Natural killer cell (primary cell): Measurements from ENCODE around the gene ARHGEF4. TPM values are rescaled to one million over a fixed set of nuclear protein-coding genes. Genes with fewer than 3 reads are reported as not detected.

ENCODE experiments used
- ATAC-seq, 3 donors: fragments of 150-1000 bp in 2 of 3; fragments of 200-7000 bp in 1 of 3; cut with Tn5 transposase; 1 replicate in 1 of 3; 2 replicates in 2 of 3; pipeline ENCODE4 v1.10.0; 2021; ENCODE audit warnings: mild to moderate bottlenecking in 2 of 3, moderate library complexity in 2 of 3
- DNase-seq, 2 donors: peaks; one replicate each; pipeline versions ENCODE4 v3.0.0 to v3.0.0-alpha.2; 2013 to 2021; ENCODE audit warnings: mixed read lengths in 1 of 2
- H3K27ac ChIP-seq: one replicate; pipeline ENCODE4 v1.5.1; 2013; ENCODE audit warnings: mild to moderate bottlenecking, low read length
- H3K27me3 ChIP-seq: one replicate; pipeline ENCODE4 v1.6.1; 2013; ENCODE audit warnings: low read length; ENCODE audit not compliant: control insufficient read depth, insufficient read depth
- H3K36me3 ChIP-seq: one replicate; pipeline ENCODE4 v1.6.1; 2013; ENCODE audit warnings: low read length; ENCODE audit not compliant: control insufficient read depth, insufficient read depth
- H3K4me1 ChIP-seq: one replicate; pipeline ENCODE4 v1.6.1; 2013; ENCODE audit warnings: low read length; ENCODE audit not compliant: control insufficient read depth, insufficient read depth
- H3K4me3 ChIP-seq: one replicate; pipeline ENCODE4 v1.5.1; 2013; ENCODE audit warnings: low read length
- H3K9me3 ChIP-seq: one replicate; pipeline ENCODE4 v1.6.1; 2013; ENCODE audit warnings: low read length; ENCODE audit not compliant: control insufficient read depth, insufficient read depth
- H3K27ac Mint-ChIP-seq, 2 donors: one replicate each; pipeline ENCODE4 v1.8.0; 2022; ENCODE audit warnings: mild to moderate bottlenecking in 2 of 2, mixed read lengths in 2 of 2, moderate library complexity in 1 of 2
- H3K27me3 Mint-ChIP-seq, 2 donors: one replicate each; pipeline ENCODE4 v1.8.0; 2022; ENCODE audit warnings: low read depth in 2 of 2, mixed read lengths in 2 of 2
- H3K36me3 Mint-ChIP-seq: one replicate; pipeline ENCODE4 v1.8.0; 2022; ENCODE audit warnings: mixed read lengths
- H3K4me1 Mint-ChIP-seq, 2 donors: one replicate each; pipeline ENCODE4 v1.8.0; 2022; ENCODE audit warnings: mixed read lengths in 2 of 2
- H3K4me3 Mint-ChIP-seq: one replicate; pipeline ENCODE4 v1.8.0; 2022; ENCODE audit warnings: mild to moderate bottlenecking, moderate library complexity, mixed read lengths
- H3K9me3 Mint-ChIP-seq, 2 donors: one replicate each; pipeline ENCODE4 v1.8.0; 2022; ENCODE audit warnings: mixed read lengths in 2 of 2
- CTCF ChIP-seq: fragments of 200-600 bp; IDR thresholded peaks from one replicate; pipeline ENCODE4 v1.8.0; 2022; ENCODE audit warnings: antibody characterized with exemption
- WGBS: methylation state at CpG from one replicate; pipeline ENCODE4 v1.1.7; 2013; ENCODE audit warnings: missing lambda C conversion rate; ENCODE audit not compliant: insufficient coverage; 5-methylcytosine and 5-hydroxymethylcytosine counted together
- intact Hi-C: fragments of 100-400 bp; cut with micrococcal nuclease; formaldehyde crosslinking; loops from one replicate; pipeline ENCODE4 v1.14.2; 2022
- total RNA-seq, 4 donors: library from RNA; stranded (reverse); fragments of 120-200 nt in 1 of 4; gene quantifications; one replicate each; pipeline versions ENCODE4 v1.2.3 to v1.2.4, GENCODE V29; 2013 to 2022

ARHGEF4 gene
- total RNA-seq, 3 donors from 2014 or later (not counting 1 experiment from before 2014, with no cell fraction given), result 0.11 TPM; not detected in 2

GRCh38 chr2:130842770-130843169, 6.1 kb downstream of the ARHGEF4 start:
- DNase-seq (no peak), ATAC-seq (no peak)

GRCh38 chr2:130843321-130843985, 6.7 kb downstream of the ARHGEF4 start:
- H3K36me3 ChIP-seq, result no peaks in the 10 kb centered on the region
- H3K27ac ChIP-seq, result no peak overlapping the region
- intact Hi-C loops, result no loop called here
- no peak for DNase-seq
- Mint-ChIP-seq H3K36me3 (no peaks in the 10 kb centered on the region), H3K4me3 (no peak overlapping the region), H3K27me3 (peaks cover 1 to 7% of the 10 kb centered on the region in 2 donors), H3K4me1 (no peaks in the 10 kb centered on the region), H3K27ac (no peak overlapping the region), H3K9me3 (no peaks in the 10 kb centered on the region)
- no peaks in the 10 kb centered on the region for H3K27me3 ChIP-seq
- no peak overlapping the region for H3K4me3 ChIP-seq
- no peaks in the 10 kb centered on the region for H3K4me1 ChIP-seq
- H3K9me3 ChIP-seq, result no peaks in the 10 kb centered on the region
- ATAC-seq, result no peak
- WGBS, result 81% methylated on average over 12 of the region's 12 CpGs
- no peak for TF ChIP-seq CTCF

More at GRCh38 chr2:130842770-130843169, 6.1 kb downstream of the ARHGEF4 start:
- Mint-ChIP-seq H3K4me1 (no peaks in the 10 kb centered on the region), H3K27ac (no peak overlapping the region), H3K9me3 (no peaks in the 10 kb centered on the region), H3K36me3 (no peaks in the 10 kb centered on the region), H3K4me3 (no peak overlapping the region), H3K27me3 (peaks cover 5 to 7% of the 10 kb centered on the region in 2 donors)
- Histone ChIP-seq H3K4me1 (no peaks in the 10 kb centered on the region), H3K36me3 (no peaks in the 10 kb centered on the region), H3K27ac (no peak overlapping the region), H3K4me3 (no peak overlapping the region), H3K27me3 (no peaks in the 10 kb centered on the region), H3K9me3 (no peaks in the 10 kb centered on the region)
- TF ChIP-seq CTCF, result no peak
- 69% methylated on average over 8 of the region's 8 CpGs for WGBS
- intact Hi-C loops, result no loop called here

GRCh38 chr2:130844161-130844560, 7.4 kb downstream of the ARHGEF4 start:
- no peak overlapping the region for H3K4me3 Mint-ChIP-seq
- H3K4me1 ChIP-seq, result no peaks in the 10 kb centered on the region
- H3K4me1 Mint-ChIP-seq, result no peaks in the 10 kb centered on the region
- intact Hi-C loops, result no loop called here
- no peak overlapping the region for H3K27ac Mint-ChIP-seq
- H3K4me3 ChIP-seq, result no peak overlapping the region
- H3K9me3 Mint-ChIP-seq, result no peaks in the 10 kb centered on the region
- no peaks in the 10 kb centered on the region for H3K36me3 ChIP-seq
- no peaks in the 10 kb centered on the region for H3K36me3 Mint-ChIP-seq
- DNase-seq (no peak), ATAC-seq (no peak)
- peaks cover 0 to 7% of the 10 kb centered on the region in 2 donors for H3K27me3 Mint-ChIP-seq
- no peaks in the 10 kb centered on the region for H3K9me3 ChIP-seq
- no peak for TF ChIP-seq CTCF
- no peak overlapping the region for H3K27ac ChIP-seq
- H3K27me3 ChIP-seq, result no peaks in the 10 kb centered on the region
- 78% methylated on average over 10 of the region's 10 CpGs for WGBS
